Stimulated activated CD4-positive, alpha-beta T cell treated with anti-CD3 and anti-CD28 coated beads, Interleukin-15, amount 100 ng/mL, for 48 hours (primary cell): Measurements from ENCODE around the gene PLK5.
"Not testable (repeated sequence)": the region's sequence is repeated elsewhere in the genome, so short reads cannot be mapped to it uniquely, and the experiment has no call there.

ENCODE experiments used
- DNase-seq, 2 donors: peaks; one replicate each; pipeline ENCODE4 v3.0.0-alpha.2; 2020; ENCODE audit warnings: low read depth in 2 of 2

Gene PLK5

DNA sequence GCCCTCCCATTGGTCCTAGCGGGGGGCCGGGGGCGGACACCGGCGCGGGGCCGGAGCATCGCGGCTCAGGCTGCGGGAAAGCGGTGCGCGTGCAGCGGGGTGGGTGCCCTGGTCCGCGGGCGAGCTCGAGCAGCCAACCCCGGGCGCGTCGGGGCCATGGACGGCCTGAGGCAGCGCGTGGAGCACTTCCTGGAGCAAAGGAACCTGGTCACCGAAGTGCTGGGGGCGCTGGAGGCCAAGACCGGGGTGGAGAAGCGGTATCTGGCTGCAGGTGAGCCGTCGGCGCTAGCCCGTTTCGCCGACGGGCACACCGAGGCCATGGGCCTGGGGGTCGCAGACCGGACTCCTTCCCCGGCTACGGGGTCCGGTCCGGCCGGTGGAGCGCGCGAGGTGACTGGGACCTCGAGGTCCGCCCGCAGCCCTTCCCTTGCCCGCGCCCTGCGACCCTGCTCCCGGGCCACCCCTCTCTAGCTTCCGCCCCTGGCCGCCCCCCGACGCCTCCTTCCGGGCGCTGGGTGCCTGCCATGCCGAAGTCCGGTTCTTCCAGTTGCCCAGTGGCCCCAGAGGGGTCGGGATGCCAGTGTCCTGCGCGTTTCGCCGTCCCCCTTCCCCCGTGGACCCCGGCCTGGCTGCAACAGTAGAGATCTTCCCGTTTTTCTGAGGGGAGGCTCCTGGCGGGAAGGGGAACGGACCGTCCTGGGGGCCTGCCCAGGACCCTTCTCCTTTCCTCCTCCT is 32.6 kb upstream of the PLK5 start, which contains the start of gene REEP6:
Gene REEP6, plus strand, starts transcription at position 68 of the 735 bp plus-strand sequence. Its CDS starts 89 bp downstream, at position 157.
- DNase-seq = no peak

DNA sequence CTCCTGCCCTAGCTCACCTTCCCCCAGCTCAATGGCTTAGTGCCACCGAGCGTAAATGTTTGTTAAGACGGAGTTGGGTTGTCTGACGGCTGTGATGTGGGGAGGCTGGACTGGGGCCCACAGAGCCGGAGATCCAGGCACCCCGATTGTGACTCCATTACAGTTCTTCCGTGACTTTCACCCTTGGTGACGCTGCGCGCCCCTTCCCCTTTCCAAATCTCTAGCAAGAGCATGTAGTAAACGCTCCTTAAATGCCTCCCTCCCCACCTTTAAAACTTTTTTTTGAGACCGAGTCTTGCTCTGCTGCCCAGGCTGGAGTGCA is 32.1 kb upstream of the PLK5 start:
- no peak for DNase-seq

DNA sequence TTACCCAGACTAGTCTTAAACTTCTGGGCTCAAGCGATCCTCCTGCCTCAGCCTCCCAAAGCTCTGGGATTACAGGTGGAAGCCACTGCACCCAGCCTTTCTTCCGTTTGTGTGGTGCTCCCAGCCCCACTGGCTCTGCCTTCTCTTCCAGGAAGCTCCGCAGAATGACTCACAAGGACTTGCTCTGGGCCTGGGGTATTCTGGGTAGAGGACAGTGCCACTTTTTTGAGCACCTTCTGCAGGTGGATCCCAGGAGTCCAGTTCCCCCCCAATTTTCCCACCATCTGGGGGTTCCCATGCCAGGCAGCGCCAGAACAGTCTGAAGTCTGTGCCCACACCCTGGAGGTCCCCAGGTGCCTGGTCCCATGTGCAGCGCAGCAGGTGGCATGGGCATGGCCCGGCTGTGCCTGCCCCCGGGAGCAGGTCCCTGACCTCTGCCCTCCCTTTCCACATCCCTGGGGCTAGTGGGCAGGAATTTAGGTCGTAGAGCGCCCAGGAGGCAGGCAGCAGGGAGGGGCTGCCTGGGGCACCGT is 31.3 kb upstream of the PLK5 start:
- DNase-seq = no peak

DNA sequence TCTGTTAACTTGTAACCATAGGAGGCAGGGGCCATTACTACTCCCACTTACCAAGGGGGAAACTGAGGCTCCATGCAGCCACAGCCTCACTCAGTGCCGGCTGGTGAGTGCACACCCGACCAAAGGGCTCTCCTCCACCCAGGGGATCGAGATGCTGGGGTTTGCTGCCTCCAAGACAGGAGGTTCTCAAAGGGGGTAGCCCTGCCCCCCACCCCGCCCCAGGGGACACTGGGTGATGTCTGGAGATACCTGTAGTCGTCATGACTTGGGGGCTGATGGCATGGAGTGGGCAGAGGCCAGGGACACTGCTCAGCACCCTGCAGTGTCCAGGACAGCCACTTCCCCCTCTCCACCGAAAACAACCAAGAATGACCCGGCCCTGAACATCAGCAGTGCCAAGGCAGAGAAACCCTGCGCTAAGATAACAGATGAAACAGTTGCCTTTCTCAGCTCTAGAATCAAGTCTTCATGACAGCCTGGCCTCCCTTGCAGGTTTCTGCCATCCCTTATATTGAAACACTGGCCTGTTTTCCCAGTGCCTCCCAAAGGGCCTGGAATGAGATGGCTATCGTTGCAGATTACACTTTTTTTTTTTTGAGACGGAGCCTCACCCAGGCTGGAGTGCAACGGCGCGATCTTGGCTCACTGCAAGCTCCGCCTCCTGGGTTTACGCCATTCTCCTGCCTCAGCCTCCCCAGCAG is 29.6 kb upstream of the PLK5 start:
- no peak for DNase-seq

DNA sequence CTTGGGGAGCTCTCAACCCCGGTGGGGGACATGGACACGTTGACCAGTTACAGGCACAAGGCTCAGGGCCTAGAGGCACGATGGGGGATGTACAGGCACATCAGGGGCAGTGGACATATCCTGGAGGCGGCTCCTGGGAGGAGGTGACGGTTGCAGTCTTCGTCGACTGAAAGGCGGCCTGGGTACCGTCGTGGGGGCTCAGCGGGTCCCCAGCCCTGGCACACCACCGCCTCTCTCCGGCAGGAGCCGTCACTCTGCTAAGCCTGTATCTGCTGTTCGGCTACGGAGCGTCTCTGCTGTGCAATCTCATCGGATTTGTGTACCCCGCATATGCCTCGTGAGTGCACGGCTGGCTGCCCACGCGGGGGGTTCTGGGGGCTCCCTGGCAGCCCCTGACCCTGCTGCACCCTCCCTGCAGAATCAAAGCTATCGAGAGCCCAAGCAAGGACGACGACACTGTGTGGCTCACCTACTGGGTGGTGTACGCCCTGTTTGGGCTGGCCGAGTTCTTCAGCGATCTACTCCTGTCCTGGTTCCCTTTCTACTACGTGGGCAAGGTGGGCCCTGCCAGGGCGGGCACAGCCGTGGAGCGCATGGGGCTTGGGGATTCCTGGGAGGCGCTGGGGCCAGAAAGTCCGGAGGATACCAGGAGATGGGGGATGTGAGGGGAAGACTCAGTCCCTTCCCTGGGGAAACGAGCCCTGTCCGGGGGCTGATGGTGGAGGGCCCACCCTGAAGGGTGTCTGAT is 28.7 kb upstream of the PLK5 start:
- DNase-seq = no peak

DNA sequence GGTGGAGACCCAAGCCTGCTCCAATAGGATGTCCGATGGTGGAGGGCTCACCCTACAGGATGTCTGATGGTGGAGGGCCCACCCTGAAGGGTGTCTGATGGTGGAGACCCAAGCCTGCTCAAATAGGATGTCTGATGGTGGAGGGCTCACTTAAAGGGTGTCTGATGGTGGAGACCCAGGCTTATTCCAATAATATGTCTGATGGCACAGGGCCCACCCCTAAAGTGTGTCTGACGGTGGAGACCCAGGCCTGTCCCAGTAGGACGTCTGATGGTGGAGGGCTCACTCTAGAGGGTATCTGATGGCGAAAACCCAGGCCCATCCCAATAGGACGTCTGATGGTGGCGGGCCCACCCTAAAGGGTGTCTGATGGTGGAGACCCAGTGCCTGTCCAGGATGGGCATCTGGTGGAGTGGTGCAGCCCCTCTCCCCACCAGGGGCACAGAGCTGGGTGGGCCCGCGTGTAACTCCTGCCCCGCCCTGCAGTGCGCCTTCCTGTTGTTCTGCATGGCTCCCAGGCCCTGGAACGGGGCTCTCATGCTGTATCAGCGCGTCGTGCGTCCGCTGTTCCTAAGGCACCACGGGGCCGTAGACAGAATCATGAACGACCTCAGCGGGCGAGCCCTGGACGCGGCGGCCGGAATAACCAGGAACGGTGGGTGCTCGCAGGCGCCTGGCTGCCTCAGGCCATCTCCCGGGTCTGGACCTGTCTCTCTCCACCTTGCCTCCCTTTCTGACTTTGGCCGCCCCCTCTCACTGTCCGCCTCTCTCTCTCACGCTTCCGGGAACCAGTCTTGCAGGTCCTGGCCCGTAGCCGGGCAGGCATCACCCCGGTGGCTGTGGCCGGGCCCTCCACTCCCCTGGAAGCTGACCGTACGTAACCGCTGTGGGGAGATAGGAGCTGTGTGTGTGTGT is 27.8 kb upstream of the PLK5 start:
- no peak for DNase-seq

DNA sequence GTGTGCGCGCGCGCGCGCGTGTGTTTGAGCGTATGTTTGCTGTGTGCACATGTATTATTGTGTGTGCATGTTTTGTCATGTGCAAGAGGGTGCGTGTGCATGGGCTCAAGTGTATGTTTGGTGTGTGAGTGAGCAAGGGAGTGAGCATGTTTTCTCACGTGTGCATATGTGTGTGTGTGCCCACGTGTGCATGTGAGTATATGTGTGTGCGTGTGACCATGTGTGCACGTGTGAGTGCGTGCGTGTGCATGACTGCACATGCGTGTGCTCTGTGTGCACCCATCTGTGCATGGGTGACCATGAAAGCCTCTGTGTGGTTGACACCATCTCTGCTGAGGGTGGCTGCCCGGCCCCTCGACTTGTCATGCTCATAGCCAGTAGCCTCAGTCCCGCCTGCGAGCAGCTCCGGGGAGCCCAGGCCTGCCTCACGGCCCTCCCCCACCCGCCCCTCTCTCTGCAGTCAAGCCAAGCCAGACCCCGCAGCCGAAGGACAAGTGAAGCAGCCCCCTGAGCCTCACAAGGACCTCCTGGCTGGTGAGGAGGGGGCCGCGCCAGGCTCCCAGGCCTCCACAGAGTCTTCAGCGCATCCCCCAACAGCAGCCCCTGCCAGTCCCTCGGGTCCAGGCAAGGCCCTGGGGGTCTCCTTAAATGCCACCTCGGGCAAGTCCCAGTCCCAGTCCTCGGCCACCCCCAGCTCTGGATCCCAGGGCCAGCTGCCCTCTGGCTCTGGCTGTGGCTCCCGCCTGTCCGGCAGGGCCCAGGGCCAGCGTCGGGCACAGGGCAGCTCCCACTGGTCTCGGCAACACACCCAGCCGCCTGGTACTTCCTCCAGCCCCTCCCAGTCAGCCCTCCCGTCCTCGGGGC is 26.9 kb upstream of the PLK5 start:
- no peak for DNase-seq

DNA sequence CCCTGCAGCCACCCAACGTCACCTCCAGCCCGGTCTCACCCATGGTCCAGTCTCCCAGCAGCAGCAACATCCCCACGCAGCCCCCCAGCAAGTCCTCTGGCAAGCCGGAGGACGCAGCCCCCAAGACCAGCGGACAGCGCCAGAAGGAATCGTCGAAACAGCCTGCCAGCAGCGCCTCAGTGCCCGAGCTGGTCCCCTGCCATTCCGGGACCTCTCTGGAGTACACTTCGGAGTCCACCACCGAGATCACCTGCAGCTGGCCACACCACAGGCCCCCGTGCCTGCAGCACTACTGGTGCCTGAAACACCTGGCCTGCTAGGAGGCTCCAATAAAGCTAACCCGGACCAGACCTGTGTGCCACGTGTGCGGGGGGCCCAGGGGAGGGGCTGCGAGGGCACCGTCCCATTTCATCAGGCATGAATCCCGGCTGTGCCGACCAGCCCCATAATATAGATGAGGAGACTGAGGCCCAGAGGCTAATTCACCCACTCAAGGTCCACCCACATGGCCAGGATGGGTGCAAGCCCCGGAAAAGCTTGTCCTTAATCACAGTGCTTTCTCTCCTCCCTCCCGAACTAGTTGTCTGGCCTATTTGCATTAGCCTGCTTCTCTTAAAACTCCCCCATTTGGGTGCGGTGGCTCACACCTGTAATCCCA is 26.2 kb upstream of the PLK5 start:
- DNase-seq = no peak

DNA sequence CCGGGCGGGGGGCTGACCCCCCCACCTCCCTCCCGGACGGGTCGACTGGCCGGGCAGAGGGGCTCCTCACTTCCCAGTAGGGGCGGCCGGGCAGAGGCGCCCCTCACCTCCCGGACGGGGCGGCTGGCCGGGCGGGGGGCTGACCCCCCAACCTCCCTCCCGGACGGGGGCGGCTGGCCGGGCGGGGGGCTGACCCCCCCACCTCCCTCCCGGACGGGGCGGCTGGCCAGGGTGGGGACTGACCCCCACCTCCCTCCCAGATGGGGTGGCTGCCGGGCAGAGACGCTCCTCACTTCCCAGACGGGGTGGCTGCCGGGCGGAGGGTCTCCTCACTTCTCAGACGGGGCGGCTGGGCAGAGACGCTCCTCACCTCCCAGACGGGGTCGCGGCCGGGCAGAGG is 24.6 kb upstream of the PLK5 start:
- not testable (repeated sequence) for DNase-seq

DNA sequence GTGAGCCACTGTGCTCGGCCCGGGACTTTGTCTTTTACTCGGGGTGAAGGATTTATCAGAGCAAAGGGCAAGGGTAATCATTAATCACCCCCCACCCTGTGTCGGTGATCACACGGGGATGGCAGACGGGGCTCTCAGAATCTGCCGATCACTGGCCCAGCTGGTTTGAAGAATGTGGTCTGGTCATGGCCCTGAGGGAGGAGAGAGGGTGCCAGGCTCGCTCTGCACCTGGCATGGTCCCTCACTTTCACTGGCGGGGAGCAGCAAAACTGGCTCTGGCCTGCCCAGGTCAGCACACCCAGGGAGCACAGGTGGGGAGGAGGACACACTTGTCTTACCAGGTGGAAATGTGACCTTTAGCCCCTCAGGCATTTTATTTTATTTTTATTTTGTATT is 22.7 kb upstream of the PLK5 start:
- DNase-seq = no peak

DNA sequence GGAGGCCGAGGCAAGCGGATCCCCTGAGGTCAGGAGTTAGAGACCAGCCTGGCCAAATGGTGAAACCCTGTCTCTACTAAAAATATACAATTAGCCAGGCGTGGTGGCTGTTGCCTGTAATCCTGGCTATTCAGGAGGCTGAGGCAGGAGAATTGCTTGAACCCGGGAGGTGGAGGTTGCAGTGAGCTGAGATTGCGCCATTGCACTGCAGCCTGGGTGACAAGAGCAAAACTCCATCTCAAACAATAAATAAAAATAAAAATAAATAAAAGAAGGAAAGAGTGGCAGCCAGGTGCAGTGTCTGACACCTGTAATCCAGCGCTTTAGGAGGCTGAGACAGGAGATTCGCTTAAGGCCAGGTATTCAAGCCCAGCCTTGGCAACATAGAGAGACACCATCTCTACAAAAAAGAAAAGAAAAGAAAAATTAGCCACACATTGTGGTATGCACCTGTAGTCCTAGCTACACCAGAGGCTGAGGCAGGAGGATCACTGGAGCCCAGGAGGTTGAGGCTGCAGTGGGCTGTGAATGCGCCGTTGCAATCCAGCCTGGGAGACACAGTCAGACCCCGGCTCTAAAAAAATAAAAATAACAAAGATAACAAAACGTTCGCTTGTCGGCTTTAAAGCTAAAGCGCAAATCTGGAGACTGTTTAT is 21.3 kb upstream of the PLK5 start:
- DNase-seq = no peak

DNA sequence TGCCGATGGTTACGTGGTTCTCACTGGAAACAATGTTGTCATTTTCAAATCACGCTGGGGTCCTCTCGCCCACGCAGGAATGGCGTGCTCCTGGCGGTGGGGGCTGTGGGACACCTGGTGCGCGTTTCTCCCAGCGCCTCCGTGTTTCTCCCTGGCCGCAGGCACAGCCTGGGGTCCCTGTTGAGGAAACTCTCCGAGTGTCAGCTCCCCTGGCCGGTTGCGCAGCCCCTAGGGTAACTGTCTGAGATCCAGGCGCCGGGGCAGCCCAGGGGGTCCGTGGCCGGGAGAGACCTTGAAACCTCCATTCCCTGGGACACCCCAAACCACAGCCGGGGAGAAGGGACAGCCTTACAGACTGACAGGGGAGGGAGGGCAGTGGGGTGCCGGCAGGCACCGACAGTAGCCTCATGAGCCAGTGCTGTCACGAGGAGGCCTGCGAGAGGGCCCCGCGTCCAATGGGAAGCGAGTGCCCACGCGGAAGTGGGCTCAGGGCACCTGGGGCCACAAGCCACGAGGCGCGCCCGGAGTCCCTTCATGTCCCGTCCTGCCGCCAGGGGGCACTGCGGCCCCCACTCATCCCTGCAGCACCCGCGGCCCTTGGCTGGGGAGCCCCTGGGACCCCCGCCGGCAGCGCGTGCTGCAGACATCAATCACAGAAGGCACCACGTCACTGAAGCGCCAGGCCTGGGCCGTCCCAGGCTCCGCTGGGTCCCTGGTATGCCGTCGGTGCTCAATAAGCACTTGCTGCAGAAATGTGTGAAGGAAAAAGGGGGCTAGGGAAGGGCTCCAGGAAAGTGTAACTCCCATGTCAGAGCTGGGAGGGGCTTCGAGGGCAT is 20.6 kb upstream of the PLK5 start:
- peak; percentile 57 to 75 for DNase-seq

DNA sequence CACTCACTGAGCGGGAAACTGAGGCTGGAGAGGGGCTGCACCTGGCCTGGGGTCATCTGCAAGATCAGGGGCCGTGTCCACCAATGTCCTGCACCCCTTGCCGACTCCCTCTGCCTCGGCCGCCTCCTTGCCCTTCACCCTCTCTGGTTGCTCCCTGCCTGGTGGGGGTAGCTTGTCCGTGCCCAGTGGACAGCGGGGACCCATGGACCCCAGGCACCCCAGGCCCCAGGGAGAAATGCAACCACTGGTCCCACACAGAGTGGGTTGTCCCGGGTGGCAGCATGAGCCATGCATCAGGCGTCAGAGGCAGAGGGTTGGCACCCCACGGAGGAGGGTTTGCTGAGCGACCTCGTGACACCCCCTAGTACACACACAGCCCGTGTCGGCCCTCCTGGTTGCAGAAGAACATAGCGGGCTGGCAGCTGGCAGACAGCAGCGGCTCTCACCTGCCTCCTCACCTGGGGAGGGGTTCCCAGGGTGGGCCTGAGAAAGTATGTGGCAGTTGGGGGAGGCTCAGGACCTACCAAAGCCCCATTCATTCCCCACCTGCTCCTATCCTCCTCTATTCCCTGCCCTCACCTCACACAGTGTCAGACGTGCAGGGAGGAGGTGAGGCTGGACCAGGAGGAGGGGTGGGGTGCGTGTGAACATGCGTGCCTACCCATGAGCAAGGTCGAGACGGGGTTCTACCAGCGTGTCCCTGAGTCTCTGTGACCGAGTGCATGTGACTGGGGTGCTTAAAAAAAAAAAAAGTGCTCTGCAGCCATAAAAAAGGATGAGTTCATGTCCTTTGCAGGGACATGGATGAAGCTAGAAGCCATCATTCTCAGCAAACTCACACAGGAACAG is 19.7 kb upstream of the PLK5 start:
- no peak for DNase-seq

DNA sequence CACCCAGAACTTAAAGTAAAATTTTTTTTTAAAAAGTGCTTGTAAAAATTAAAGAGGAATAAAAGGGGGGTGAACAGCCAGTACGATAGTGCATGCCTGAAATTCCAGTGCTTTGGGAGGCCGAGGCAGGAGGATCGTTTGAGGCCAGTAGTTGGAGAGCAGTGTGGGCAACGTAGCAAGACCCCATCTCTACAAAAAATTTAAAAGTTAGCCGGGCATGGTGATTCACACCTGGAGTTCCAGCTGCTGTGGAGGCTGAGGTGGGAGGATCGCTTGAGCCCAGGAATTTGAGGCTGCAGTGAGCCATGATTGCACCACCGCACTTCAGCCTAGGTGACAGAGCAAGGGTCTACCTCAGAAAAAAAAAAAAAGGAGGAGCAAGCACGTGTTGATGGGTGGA is 18.9 kb upstream of the PLK5 start:
- no peak for DNase-seq

DNA sequence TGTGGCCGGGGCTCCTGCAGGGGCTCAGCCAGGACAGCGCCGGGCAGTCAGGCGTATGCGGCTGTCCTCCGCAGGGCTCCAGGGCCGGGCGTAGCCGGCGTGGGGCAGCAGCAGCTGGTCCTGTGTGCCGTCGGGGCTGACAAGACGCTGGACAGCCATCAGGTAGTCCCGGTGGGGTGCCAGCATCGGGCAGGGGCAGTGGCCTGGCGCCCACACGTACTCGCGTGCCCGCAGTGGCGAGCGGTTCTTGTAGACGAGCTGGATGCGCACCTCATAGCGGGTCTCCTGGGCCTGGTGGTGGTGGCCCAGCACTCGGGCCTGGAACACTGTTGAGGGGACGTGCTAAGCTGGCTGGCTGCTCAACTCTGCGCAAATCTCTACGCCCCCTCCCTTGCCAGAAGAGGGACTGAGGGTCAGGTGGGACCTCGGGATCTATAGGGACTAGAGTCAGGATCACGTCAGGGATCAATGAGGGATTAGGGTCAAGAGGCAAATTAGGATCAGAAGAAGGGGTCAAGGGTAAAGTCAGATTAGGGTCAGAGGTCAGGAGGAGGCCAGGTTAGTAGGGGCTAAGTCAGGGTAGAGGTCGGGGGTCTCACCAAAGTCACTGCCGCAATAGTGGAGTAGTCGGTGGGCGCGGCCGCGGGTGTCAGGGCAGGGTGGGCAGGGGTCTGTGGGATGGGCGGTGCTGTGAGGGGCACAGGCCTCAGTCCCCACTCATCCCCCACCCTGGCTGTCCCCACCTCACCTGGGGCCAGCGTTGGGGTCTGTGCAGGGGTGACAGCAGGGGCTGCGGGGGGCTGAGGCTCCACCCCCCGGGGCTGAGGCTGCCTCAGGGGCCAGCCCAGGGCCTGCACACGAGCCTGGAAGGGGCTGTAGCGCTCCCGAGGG is 17.6 kb upstream of the PLK5 start:
- no peak for DNase-seq

DNA sequence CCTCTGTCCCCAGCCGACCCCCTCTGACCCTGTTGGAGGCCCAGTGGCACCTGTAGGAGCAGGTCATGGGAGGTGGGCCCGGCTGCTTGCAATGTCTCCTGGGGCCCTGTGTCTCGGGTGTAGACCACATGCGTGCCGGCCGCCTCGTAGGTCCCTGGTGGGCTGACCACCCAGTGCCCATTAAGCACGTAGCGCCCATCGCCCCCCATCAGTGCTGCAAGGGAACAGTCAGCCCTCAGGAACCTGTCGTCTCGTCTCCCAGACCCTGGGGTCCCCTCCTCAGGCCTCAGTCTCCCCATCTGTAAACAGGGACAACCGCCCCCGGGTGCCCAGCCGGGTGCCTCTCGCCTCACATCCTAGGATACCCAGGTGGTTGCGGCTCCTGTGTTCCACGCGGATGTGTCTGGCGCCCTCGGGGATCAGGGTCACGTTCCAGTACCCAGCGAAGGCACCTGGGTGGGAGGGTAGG is 16.7 kb upstream of the PLK5 start:
- no peak for DNase-seq
